PFSK-1 (cell line): Measurements from ENCODE around the gene RNF5.

Experiments used
- POLR2AphosphoS5 ChIP-seq: IDR thresholded peaks from 2 replicates; pipeline ENCODE4 v1.6.1; 2012; ENCODE audit warnings: low read depth, mild to moderate bottlenecking, control low read depth, low read length, moderate library complexity
- SIN3A ChIP-seq: IDR thresholded peaks from 2 replicates; pipeline ENCODE4 v1.6.1; 2012; ENCODE audit warnings: mild to moderate bottlenecking, low read length, moderate library complexity, borderline replicate concordance; ENCODE audit not compliant: insufficient read depth
- TAF1 ChIP-seq: IDR thresholded peaks from 2 replicates; pipeline ENCODE4 v1.6.1; 2012; ENCODE audit warnings: low read length, control low read depth, borderline replicate concordance; ENCODE audit not compliant: insufficient read depth

GRCh38 chr6:32184084-32184640, 6.0 kb downstream of the RNF5 start, which contains the start of gene AGER:
- TF ChIP-seq POLR2AphosphoS5 (peak; percentile 48), TAF1 (no peak), SIN3A (no peak)
